Activated B cell treated with CpG ODN at 0.5 μM for 24 hours (primary cell): ENCODE results near the gene SLC17A9. TPM values are rescaled to one million over a fixed set of nuclear protein-coding genes. Genes with fewer than 3 reads are reported as not detected.

Experiments used
- ATAC-seq: fragments of 200-7000 bp; cut with Tn5 transposase; one replicate; pipeline ENCODE4 v1.10.0; 2021; ENCODE audit warnings: low read depth, mild to moderate bottlenecking, moderate library complexity
- CTCF ChIA-PET: fragments of 350-600 bp; sonication (Branson Sonifier 250); formaldehyde crosslinking; loops from one replicate; lab custom pipeline; 2021; ENCODE audit warnings: antibody characterized with exemption; lab: Charles Lee
- POLR2A ChIA-PET: fragments of 350-600 bp; sonication (Branson Sonifier 250); formaldehyde crosslinking; loops from one replicate; lab custom pipeline; 2021; ENCODE audit warnings: antibody characterized with exemption; lab: Charles Lee
- DNase-seq: peaks from one replicate; pipeline ENCODE4 v3.0.0; 2022
- H3K27ac Mint-ChIP-seq: one replicate; pipeline ENCODE4 v1.8.0; 2020; ENCODE audit warnings: mixed read lengths
- H3K27me3 Mint-ChIP-seq: one replicate; pipeline ENCODE4 v1.8.0; 2021; ENCODE audit warnings: mixed read lengths
- H3K36me3 Mint-ChIP-seq: one replicate; pipeline ENCODE4 v1.8.0; 2021; ENCODE audit warnings: low read depth, mixed read lengths
- H3K4me1 Mint-ChIP-seq: one replicate; pipeline ENCODE4 v1.8.0; 2021; ENCODE audit warnings: mixed read lengths
- H3K4me3 Mint-ChIP-seq: one replicate; pipeline ENCODE4 v1.8.0; 2020; ENCODE audit warnings: mild to moderate bottlenecking, mixed read lengths
- H3K9me3 Mint-ChIP-seq: one replicate; pipeline ENCODE4 v1.8.0; 2020; ENCODE audit warnings: mixed read lengths
- CTCF ChIP-seq: fragments of 200-600 bp; IDR thresholded peaks from one replicate; pipeline ENCODE4 v1.8.0; 2022; ENCODE audit warnings: antibody characterized with exemption, mild to moderate bottlenecking
- intact Hi-C: fragments of 100-400 bp; cut with micrococcal nuclease; formaldehyde crosslinking; loops from one replicate; pipeline ENCODE4 v1.15.1; 2024
- total RNA-seq: library from RNA; stranded (reverse); gene quantifications from 2 replicates; pipeline ENCODE4 v1.2.3, GENCODE V29; 2022

The SLC17A9 gene
- total RNA-seq, 1 donor from 2014 or later, result 47.6 TPM

- Mint-ChIP-seq H3K36me3 (no peaks in the 10 kb centered on the region), H3K27ac (no peak within 1 kb of the TSS), H3K4me1 (peaks cover 28% of the 10 kb centered on the region), H3K4me3 (peak within 1 kb of the TSS; percentile 41), H3K27me3 (peaks cover 44% of the 10 kb centered on the region), H3K9me3 (no peaks in the 10 kb centered on the region)
- ChIA-PET CTCF (interaction anchor here (1.1 to 1.6 kb wide), 3 partner anchors 29 to 103 kb away, joined by 3 to 4 read pairs (median 4); no protein-coding TSS in a partner anchor), POLR2A (no interaction called here)
- TF ChIP-seq CTCF, result no peak
- DNase-seq (peak; percentile 44), ATAC-seq (no peak)
- intact Hi-C loops, result loop anchor here (5.0 kb wide), 1 partner anchor 199 kb away; no protein-coding TSS in a partner anchor
These were observed 54.2 kb downstream of the SLC17A9 start, which contains the start of gene BHLHE23 for GRCh38 chr20:63006540-63007359. Gene BHLHE23 (minus strand): TSS chr20:63006964. CDS start chr20:63006774, 190 bp downstream.

GRCh38 chr20:63007360-63007645 lies 54.8 kb downstream of the SLC17A9 start:
- intact Hi-C loops, result loop anchor here (5.0 kb wide), 1 partner anchor 200 kb away; no protein-coding TSS in a partner anchor
- H3K36me3 Mint-ChIP-seq, result no peaks in the 10 kb centered on the region
- ChIA-PET CTCF (interaction anchor here (1.6 kb wide), 1 partner anchor 30 kb away, joined by 4 read pairs; no protein-coding TSS in a partner anchor), POLR2A (no interaction called here)
- H3K27me3 Mint-ChIP-seq, result peaks cover 42% of the 10 kb centered on the region
- ATAC-seq (no peak), DNase-seq (no peak)
- H3K27ac Mint-ChIP-seq, result no peak overlapping the region
- TF ChIP-seq CTCF, result no peak
- peaks cover 28% of the 10 kb centered on the region for H3K4me1 Mint-ChIP-seq
- no peak overlapping the region for H3K4me3 Mint-ChIP-seq
- no peaks in the 10 kb centered on the region for H3K9me3 Mint-ChIP-seq

- H3K27me3 Mint-ChIP-seq, result peaks cover 41% of the 10 kb centered on the region
- H3K27ac Mint-ChIP-seq, result no peak overlapping the region
- POLR2A ChIA-PET, result interaction anchor here (1.6 kb wide), 2 partner anchors 30 to 36 kb away, joined by 6 to 7 read pairs; no protein-coding TSS in a partner anchor
- no peaks in the 10 kb centered on the region for H3K36me3 Mint-ChIP-seq
- H3K9me3 Mint-ChIP-seq, result no peaks in the 10 kb centered on the region
- no peak for TF ChIP-seq CTCF
- H3K4me1 Mint-ChIP-seq, result peaks cover 28% of the 10 kb centered on the region
- no peak for DNase-seq
- intact Hi-C loops, result loop anchor here (5.0 kb wide), 1 partner anchor 201 kb away; no protein-coding TSS in a partner anchor
- CTCF ChIA-PET, result interaction anchor here (1.1 to 2.2 kb wide), 8 partner anchors 29 to 173 kb away, joined by 3 to 24 read pairs (median 7); no protein-coding TSS in a partner anchor
- H3K4me3 Mint-ChIP-seq, result no peak overlapping the region
- ATAC-seq, result no peak
These were observed 55.4 kb downstream of the SLC17A9 start for GRCh38 chr20:63007646-63008488.

GRCh38 chr20:63008541-63009044 lies 56.1 kb downstream of the SLC17A9 start:
- no peak for TF ChIP-seq CTCF
- Mint-ChIP-seq H3K4me1 (peaks cover 28% of the 10 kb centered on the region), H3K36me3 (peaks cover 2% of the 10 kb centered on the region), H3K27ac (no peak overlapping the region), H3K27me3 (peaks cover 41% of the 10 kb centered on the region), H3K9me3 (peaks cover 6% of the 10 kb centered on the region), H3K4me3 (no peak overlapping the region)
- intact Hi-C loops, result loop anchor here (1.0 to 5.0 kb wide), 6 partner anchors 31 to 706 kb away; partner anchors contain the start of gene ADRM1
- ChIA-PET POLR2A (interaction anchor here (0.7 to 1.6 kb wide), 3 partner anchors 31 to 36 kb away, joined by 3 to 7 read pairs (median 6); no protein-coding TSS in a partner anchor), CTCF (interaction anchor here (0.7 to 2.2 kb wide), 12 partner anchors 29 to 172 kb away, joined by 3 to 24 read pairs (median 6); no protein-coding TSS in a partner anchor)
- ATAC-seq, result no peak
- no peak for DNase-seq
